ENCODE results near the gene CEP104. TPM values are rescaled to one million over a fixed set of nuclear protein-coding genes. Genes with fewer than 3 reads are reported as not detected.
A peak's percentile ranks its signal among the peaks of the same experiment; 100 is the strongest.

Gene CEP104
- total and polyA plus RNA-seq, 10 of the 15 experiments (the other 5 are each of a cell fraction or from before 2014, with no cell fraction given), result 7.2 to 34.8 (median 19.3) TPM

- RAD21 ChIA-PET (ENCODE audit: unreplicated experiment), result interaction anchor here (0.7 to 1.5 kb wide), 4 partner anchors 20 to 124 kb away, joined by 3 to 12 read pairs (median 4); partner anchors contain the start of genes C1orf174 and LRRC47
- BruUV-seq (replicated peaks), result no TSS peak
- H4K20me1 ChIP-seq (ENCODE audit: control insufficient read depth, insufficient read depth), result no peaks in the 10 kb centered on the region
- no peak overlapping the region for H3K4me3 ChIP-seq
- 16% methylated on average over 27 of the region's 27 CpGs for WGBS (ENCODE audit: insufficient coverage, insufficient replicate concordance, low lambda C conversion rate, missing lambda C conversion rate)
- SMC1A ChIA-PET (ENCODE audit: uncharacterized antibody, unreplicated experiment), result no interaction called here
- no peak overlapping the region for H3K27ac ChIP-seq (ENCODE audit: control insufficient read depth, insufficient read depth)
- peak overlapping the region; percentile 42; the same call in 1 of the 2 replicates for H3K4me2 ChIP-seq (ENCODE audit: control insufficient read depth, insufficient read depth)
- ATAC-seq (peak; percentile 68), FAIRE-seq (no peak), DNase-seq (ENCODE audit: low read depth, low spot score) (no peak)
- no peaks in the 10 kb centered on the region for H3K9me3 ChIP-seq (replicated peaks; ENCODE audit: control insufficient read depth, insufficient read depth, low read length)
- no peaks in the 10 kb centered on the region; a peak in 1 of 4 replicates for H3K27me3 ChIP-seq (replicated peaks in 1 of 2; ENCODE audit: control insufficient read depth in 2 of 2, insufficient read depth in 2 of 2, low read length in 1 of 2)
- peaks cover 3 to 10% of the 10 kb centered on the region in 2 experiments; a peak in 3 of 4 replicates for H3K36me3 ChIP-seq (ENCODE audit: control insufficient read depth in 2 of 2, insufficient read depth in 2 of 2, low read length in 1 of 2)
- peaks cover 15% of the 10 kb centered on the region for H3K4me1 ChIP-seq (ENCODE audit: control insufficient read depth, insufficient read depth, low read length)
- CTCF ChIA-PET, result interaction anchor here (0.9 to 1.5 kb wide), 9 partner anchors 9 to 131 kb away, joined by 3 to 8 read pairs (median 4); partner anchors contain the start of gene LRRC47
- POLR2A ChIA-PET, result interaction anchor here (1.3 kb wide), 1 partner anchor 20 kb away, joined by 4 read pairs; the partner anchor contains the start of gene LRRC47
- intact Hi-C loops (cut with micrococcal nuclease; ENCODE audit: unreplicated experiment) (loop anchor here (1.0 kb wide), 1 partner anchor 26 kb away; no protein-coding TSS in a partner anchor), in situ Hi-C loops (cut with MboI) (no loop called here)
- no peaks in the 10 kb centered on the region for H3K79me2 ChIP-seq (ENCODE audit: control insufficient read depth, insufficient read depth, low read length)
- H3K9ac ChIP-seq (ENCODE audit: control insufficient read depth, insufficient read depth, low read length), result no peak overlapping the region
- TF ChIP-seq SMC3 (IDR thresholded peaks at IDR 0.05; ENCODE audit: borderline replicate concordance, low read length), result peak; percentile 61; the same call in 1 of the 2 replicates
- TF ChIP-seq, protein P1, sequence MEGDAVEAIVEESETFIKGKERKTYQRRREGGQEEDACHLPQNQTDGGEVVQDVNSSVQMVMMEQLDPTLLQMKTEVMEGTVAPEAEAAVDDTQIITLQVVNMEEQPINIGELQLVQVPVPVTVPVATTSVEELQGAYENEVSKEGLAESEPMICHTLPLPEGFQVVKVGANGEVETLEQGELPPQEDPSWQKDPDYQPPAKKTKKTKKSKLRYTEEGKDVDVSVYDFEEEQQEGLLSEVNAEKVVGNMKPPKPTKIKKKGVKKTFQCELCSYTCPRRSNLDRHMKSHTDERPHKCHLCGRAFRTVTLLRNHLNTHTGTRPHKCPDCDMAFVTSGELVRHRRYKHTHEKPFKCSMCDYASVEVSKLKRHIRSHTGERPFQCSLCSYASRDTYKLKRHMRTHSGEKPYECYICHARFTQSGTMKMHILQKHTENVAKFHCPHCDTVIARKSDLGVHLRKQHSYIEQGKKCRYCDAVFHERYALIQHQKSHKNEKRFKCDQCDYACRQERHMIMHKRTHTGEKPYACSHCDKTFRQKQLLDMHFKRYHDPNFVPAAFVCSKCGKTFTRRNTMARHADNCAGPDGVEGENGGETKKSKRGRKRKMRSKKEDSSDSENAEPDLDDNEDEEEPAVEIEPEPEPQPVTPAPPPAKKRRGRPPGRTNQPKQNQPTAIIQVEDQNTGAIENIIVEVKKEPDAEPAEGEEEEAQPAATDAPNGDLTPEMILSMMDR (IDR thresholded peaks at IDR 0.05 in 2 of 3, conservative IDR thresholded peaks at IDR 0.05 in 1 of 3; ENCODE audit: control insufficient read depth in 2 of 3, extremely low read depth in 1 of 3, insufficient read depth in 1 of 3, low read depth in 3 of 3, low read length in 3 of 3), result peak; percentile 74 to 80 (median 79)
- peak; percentile 98 for TF ChIP-seq TCF3 (IDR thresholded peaks at IDR 0.05; ENCODE audit: borderline replicate concordance, insufficient read depth, low read depth, low read length)
- TF ChIP-seq TCF12 (IDR thresholded peaks at IDR 0.05; ENCODE audit: low read depth, low read length), result peak; percentile 95
- no peak for TF ChIP-seq SIX5 (IDR thresholded peaks at IDR 0.05; ENCODE audit: low read depth, low read length, severe bottlenecking)
- 0 out of 2 replicates have a peak, but pooled peaks have one; percentile 17 for TF ChIP-seq YY1 (IDR thresholded peaks at IDR 0.05; ENCODE audit: low read depth, low read length)
- TF ChIP-seq RAD21 (IDR thresholded peaks at IDR 0.05; ENCODE audit: insufficient read depth, low read depth, low read length), result peak; percentile 75
- TF ChIP-seq, protein P2, sequence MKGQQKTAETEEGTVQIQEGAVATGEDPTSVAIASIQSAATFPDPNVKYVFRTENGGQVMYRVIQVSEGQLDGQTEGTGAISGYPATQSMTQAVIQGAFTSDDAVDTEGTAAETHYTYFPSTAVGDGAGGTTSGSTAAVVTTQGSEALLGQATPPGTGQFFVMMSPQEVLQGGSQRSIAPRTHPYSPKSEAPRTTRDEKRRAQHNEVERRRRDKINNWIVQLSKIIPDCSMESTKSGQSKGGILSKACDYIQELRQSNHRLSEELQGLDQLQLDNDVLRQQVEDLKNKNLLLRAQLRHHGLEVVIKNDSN (IDR thresholded peaks at IDR 0.05; ENCODE audit: borderline replicate concordance, extremely low read length, insufficient read depth, low read depth, low read length), result peak; percentile 59
- peak; percentile 53; the same call in 1 of the 2 replicates for TF ChIP-seq RUNX3 (IDR thresholded peaks at IDR 0.05; ENCODE audit: low read length)
- 0 out of 2 replicates have a peak, but pooled peaks have one; percentile 39 for TF ChIP-seq TARDBP (IDR thresholded peaks at IDR 0.05; ENCODE audit: borderline replicate concordance)
- no peak for TF ChIP-seq RFX5 (IDR thresholded peaks at IDR 0.05; ENCODE audit: low read depth, low read length)
- no peak for TF ChIP-seq NBN (IDR thresholded peaks at IDR 0.05)
- peak; percentile 63 for TF ChIP-seq MAX (IDR thresholded peaks at IDR 0.05; ENCODE audit: low read depth, low read length)
- no peak for TF ChIP-seq NFIC (IDR thresholded peaks at IDR 0.05; ENCODE audit: low read depth, low read length)
- peak; percentile 24 to 65; a peak in 2 of 4 replicates for TF ChIP-seq BHLHE40 (IDR thresholded peaks at IDR 0.05; ENCODE audit: borderline replicate concordance in 1 of 2, low read depth in 2 of 2, low read length in 1 of 2)
- TF ChIP-seq, protein P3, sequence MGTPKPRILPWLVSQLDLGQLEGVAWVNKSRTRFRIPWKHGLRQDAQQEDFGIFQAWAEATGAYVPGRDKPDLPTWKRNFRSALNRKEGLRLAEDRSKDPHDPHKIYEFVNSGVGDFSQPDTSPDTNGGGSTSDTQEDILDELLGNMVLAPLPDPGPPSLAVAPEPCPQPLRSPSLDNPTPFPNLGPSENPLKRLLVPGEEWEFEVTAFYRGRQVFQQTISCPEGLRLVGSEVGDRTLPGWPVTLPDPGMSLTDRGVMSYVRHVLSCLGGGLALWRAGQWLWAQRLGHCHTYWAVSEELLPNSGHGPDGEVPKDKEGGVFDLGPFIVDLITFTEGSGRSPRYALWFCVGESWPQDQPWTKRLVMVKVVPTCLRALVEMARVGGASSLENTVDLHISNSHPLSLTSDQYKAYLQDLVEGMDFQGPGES (IDR thresholded peaks at IDR 0.05), result no peak
- no peak overlapping the region for H2AFZ ChIP-seq (ENCODE audit: control insufficient read depth, low read depth, low read length)
These were observed 81.4 kb downstream of the CEP104 start for GRCh38 chr1:3775490-3776230.
